Measurements from ENCODE around the gene PCDHA5.
"Not testable (repeated sequence)": the region's sequence is repeated elsewhere in the genome, so short reads cannot be mapped to it uniquely, and the experiment has no call there.

PCDHA5 gene

GRCh38 chr5:140823475-140823874, 2.1 kb downstream of the PCDHA5 start:
- no peak for DNase-seq

GRCh38 chr5:140827704-140828361, 6.4 kb downstream of the PCDHA5 start, which contains the start of gene PCDHA6:
Gene PCDHA6 (plus strand): TSS chr5:140827960. CDS start chr5:140828092, 132 bp downstream.
- DNase-seq, result no peak

GRCh38 chr5:140828362-140828737, 6.9 kb downstream of the PCDHA5 start:
- DNase-seq, result no peak

- DNase-seq, result not testable (repeated sequence)
Measured at GRCh38 chr5:140829511-140830501, 8.4 kb downstream of the PCDHA5 start.

- peak; percentile 15 for DNase-seq
Measured at GRCh38 chr5:140833993-140834392, 12.6 kb downstream of the PCDHA5 start, which contains the start of gene PCDHA7. Gene PCDHA7 (plus strand): TSS chr5:140834269. CDS start chr5:140834384, 115 bp downstream.

DNA sequence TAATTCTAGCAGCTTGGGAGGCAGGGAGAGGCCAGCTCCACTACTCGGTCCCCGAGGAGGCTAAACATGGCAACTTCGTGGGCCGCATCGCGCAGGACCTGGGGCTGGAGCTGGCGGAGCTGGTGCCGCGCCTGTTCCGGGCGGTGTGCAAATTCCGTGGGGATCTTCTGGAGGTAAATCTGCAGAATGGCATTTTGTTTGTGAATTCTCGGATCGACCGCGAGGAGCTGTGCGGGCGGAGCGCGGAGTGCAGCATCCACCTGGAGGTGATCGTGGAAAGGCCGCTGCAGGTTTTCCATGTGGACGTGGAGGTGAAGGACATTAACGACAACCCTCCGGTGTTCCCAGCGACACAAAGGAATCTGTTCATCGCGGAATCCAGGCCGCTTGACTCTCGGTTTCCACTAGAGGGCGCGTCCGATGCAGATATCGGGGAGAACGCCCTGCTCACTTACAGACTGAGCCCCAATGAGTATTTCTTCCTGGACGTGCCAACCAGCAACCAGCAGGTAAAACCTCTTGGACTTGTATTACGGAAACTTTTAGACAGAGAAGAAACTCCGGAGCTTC, 13.1 kb downstream of the PCDHA5 start:
- DNase-seq, result not testable (repeated sequence)

DNA sequence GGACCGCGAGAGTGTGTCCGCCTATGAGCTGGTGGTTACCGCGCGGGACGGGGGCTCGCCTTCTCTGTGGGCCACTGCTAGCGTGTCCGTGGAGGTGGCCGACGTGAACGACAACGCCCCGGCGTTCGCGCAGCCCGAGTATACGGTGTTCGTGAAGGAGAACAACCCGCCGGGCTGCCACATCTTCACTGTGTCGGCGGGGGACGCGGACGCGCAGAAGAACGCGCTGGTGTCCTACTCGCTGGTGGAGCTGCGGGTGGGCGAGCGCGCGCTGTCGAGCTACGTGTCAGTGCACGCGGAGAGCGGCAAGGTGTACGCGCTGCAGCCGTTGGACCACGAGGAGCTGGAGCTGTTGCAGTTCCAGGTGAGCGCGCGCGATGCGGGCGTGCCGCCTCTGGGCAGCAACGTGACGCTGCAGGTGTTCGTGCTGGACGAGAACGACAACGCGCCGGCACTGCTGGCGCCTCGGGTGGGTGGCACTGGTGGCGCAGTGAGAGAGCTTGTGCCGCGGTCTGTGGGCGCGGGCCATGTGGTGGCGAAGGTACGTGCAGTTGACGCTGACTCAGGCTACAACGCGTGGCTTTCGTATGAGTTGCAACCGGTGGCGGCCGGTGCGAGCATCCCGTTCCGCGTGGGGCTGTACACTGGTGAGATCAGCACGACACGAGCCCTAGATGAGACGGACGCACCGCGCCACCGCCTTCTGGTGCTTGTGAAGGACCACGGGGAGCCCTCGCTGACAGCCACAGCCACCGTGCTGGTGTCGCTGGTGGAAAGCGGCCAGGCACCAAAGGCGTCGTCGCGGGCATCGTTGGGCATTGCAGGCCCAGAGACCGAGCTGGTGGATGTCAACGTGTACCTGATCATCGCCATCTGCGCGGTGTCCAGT, 14.5 kb downstream of the PCDHA5 start:
- no peak for DNase-seq

DNA sequence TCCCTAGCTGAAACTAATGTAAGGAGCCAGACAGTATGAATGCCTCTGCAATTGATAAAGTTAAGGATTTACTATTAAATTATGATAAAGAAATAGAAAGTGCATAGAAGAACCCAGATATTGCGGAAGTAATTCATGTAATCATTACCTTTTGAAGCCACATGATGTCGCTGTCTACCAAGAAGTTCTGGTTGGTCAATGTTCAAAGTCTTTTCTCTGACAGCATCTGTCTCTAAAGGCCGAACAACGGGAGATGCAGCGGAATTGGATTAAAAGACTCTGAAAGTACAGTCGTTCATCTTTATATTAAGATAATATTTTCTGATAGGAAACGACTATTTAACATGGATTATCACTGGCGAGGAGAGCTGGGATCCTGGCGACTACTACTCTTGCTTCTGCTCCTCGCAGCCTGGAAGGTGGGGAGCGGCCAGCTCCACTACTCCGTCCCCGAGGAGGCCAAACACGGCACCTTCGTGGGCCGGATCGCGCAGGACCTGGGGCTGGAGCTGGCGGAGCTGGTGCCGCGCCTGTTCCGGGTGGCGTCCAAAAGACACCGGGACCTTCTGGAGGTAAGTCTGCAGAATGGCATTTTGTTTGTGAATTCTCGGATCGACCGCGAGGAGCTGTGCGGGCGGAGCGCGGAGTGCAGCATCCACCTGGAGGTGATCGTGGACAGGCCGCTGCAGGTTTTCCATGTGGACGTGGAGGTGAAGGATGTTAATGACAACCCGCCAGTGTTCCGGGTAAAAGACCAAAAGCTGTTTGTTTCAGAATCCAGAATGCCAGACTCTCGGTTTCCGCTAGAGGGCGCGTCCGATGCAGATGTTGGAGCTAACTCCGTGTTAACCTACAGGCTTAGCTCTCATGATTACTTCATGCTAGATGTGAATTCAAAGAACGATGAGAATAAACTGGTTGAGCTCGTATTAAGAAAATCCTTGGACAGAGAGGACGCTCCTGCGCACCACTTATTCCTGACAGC, 19.9 kb downstream of the PCDHA5 start, which contains the start of gene PCDHA8:
Gene PCDHA8 (plus strand): TSS at position 210 of the 985 bp plus-strand sequence. CDS start 135 bp downstream, at position 345.
- DNase-seq, result peak; percentile 33

GRCh38 chr5:140842798-140843733, 21.7 kb downstream of the PCDHA5 start:
- no peak for DNase-seq

- not testable (repeated sequence) for DNase-seq
Measured at GRCh38 chr5:140848139-140849102, 27.0 kb downstream of the PCDHA5 start, which contains the start of gene PCDHA9. Gene PCDHA9 (plus strand): TSS chr5:140848382. CDS start chr5:140848496, 114 bp downstream.

DNA sequence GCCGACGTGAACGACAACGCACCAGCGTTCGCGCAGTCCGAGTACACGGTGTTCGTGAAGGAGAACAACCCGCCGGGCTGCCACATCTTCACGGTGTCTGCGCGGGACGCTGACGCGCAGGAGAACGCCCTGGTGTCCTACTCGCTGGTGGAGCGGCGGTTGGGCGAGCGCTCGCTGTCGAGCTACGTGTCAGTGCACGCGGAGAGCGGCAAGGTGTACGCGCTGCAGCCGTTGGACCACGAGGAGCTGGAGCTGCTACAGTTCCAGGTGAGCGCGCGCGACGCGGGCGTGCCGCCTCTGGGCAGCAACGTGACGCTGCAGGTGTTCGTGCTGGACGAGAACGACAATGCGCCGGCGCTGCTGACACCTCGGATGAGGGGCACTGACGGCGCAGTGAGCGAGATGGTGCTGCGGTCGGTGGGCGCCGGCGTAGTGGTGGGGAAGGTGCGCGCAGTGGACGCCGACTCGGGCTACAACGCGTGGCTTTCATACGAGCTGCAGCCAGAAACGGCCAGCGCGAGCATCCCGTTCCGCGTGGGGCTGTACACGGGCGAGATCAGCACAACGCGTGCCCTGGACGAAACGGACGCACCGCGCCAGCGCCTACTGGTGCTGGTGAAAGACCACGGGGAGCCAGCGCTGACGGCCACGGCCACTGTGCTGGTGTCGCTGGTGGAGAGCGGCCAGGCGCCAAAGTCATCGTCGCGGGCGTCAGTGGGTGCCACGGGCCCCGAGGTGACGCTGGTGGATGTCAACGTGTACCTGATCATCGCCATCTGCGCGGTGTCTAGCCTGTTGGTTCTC, 28.6 kb downstream of the PCDHA5 start:
- not testable (repeated sequence) for DNase-seq

- DNase-seq, result peak; percentile 12
Measured at GRCh38 chr5:140855772-140856674, 34.6 kb downstream of the PCDHA5 start, which contains the start of gene PCDHA10. Gene PCDHA10 (plus strand): TSS chr5:140855897. CDS start chr5:140856049, 152 bp downstream.

- no peak for DNase-seq
Measured at GRCh38 chr5:140857177-140857986, 36.0 kb downstream of the PCDHA5 start.

- DNase-seq, result no peak
Measured at GRCh38 chr5:140857987-140858240, 36.5 kb downstream of the PCDHA5 start.

Data from hematopoietic multipotent progenitor cell treated with erythropoietin and hydrocortisone succinate and interleukin-3 and kit ligand, for 4 days (in vitro differentiated cells).